Measurements from ENCODE around the gene CYP39A1. TPM values are rescaled to one million over a fixed set of nuclear protein-coding genes. Genes with fewer than 3 reads are reported as not detected.

The CYP39A1 gene
- polyA plus RNA-seq, 2 of the 4 experiments (the other 2 are of a cell fraction), result 0.26 to 0.78 TPM

DNA sequence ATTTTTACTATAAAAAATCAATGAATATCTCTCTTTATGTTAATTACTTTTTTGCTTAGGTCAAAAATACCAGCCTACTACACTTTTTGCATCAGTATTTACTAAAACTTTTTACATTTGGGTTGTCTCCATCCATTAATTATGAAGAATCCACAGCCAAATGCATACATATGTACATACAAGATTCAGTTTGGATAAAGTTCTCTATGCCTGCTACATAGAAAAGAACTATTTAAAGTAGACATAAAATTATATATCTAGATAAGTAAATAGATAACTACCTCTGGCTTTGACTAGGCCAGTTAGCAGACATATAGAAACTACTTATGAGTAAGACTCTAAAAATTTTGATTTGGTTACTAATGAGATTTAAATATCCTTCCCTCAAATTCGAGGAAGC, 47.4 kb upstream of the CYP39A1 start:
- H3K4me2 ChIP-seq, result no peak overlapping the region
- H3K4me1 ChIP-seq, result no peaks in the 10 kb centered on the region
- H3K4me3 ChIP-seq, result no peak overlapping the region
- DNase-seq (ENCODE audit: low read depth in 1 of 2, low spot score in 1 of 2) (no peak), FAIRE-seq (no peak), ATAC-seq (no peak)
- 6% methylated on average over 1 of the region's 1 CpG for WGBS (ENCODE audit: missing lambda C conversion rate)
- no peaks in the 10 kb centered on the region for H3K9me3 ChIP-seq
- TF ChIP-seq, protein P1, sequence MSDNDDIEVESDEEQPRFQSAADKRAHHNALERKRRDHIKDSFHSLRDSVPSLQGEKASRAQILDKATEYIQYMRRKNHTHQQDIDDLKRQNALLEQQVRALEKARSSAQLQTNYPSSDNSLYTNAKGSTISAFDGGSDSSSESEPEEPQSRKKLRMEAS (IDR thresholded peaks at IDR 0.05), result no peak
- TF ChIP-seq, protein P2, sequence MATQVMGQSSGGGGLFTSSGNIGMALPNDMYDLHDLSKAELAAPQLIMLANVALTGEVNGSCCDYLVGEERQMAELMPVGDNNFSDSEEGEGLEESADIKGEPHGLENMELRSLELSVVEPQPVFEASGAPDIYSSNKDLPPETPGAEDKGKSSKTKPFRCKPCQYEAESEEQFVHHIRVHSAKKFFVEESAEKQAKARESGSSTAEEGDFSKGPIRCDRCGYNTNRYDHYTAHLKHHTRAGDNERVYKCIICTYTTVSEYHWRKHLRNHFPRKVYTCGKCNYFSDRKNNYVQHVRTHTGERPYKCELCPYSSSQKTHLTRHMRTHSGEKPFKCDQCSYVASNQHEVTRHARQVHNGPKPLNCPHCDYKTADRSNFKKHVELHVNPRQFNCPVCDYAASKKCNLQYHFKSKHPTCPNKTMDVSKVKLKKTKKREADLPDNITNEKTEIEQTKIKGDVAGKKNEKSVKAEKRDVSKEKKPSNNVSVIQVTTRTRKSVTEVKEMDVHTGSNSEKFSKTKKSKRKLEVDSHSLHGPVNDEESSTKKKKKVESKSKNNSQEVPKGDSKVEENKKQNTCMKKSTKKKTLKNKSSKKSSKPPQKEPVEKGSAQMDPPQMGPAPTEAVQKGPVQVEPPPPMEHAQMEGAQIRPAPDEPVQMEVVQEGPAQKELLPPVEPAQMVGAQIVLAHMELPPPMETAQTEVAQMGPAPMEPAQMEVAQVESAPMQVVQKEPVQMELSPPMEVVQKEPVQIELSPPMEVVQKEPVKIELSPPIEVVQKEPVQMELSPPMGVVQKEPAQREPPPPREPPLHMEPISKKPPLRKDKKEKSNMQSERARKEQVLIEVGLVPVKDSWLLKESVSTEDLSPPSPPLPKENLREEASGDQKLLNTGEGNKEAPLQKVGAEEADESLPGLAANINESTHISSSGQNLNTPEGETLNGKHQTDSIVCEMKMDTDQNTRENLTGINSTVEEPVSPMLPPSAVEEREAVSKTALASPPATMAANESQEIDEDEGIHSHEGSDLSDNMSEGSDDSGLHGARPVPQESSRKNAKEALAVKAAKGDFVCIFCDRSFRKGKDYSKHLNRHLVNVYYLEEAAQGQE (IDR thresholded peaks at IDR 0.05), result no peak
- TF ChIP-seq USF2 (IDR thresholded peaks at IDR 0.05) (no peak), ZSCAN20 (CRISPR knock-in tag; IDR thresholded peaks at IDR 0.05) (no peak), ESRRA (IDR thresholded peaks at IDR 0.05; ENCODE audit: borderline replicate concordance, low read length) (no peak), FOSL2 (IDR thresholded peaks at IDR 0.05) (no peak), FOSL2 (CRISPR knock-in tag; IDR thresholded peaks at IDR 0.05) (no peak), HOXB13 (CRISPR knock-in tag; IDR thresholded peaks at IDR 0.05; ENCODE audit: low read depth) (no peak)
- TF ChIP-seq, protein P3, sequence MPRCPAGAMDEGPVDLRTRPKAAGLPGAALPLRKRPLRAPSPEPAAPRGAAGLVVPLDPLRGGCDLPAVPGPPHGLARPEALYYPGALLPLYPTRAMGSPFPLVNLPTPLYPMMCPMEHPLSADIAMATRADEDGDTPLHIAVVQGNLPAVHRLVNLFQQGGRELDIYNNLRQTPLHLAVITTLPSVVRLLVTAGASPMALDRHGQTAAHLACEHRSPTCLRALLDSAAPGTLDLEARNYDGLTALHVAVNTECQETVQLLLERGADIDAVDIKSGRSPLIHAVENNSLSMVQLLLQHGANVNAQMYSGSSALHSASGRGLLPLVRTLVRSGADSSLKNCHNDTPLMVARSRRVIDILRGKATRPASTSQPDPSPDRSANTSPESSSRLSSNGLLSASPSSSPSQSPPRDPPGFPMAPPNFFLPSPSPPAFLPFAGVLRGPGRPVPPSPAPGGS (IDR thresholded peaks at IDR 0.05), result no peak
- no peak overlapping the region for H3K27ac ChIP-seq
- ChIA-PET POLR2A (no interaction called here), CTCF (no interaction called here)

- Histone ChIP-seq H3K9me3 (no peaks in the 10 kb centered on the region), H3K4me2 (no peak overlapping the region), H3K4me1 (no peaks in the 10 kb centered on the region), H3K4me3 (no peak overlapping the region), H3K27ac (no peak overlapping the region)
- whole genome bisulfite sequencing (ENCODE audit: missing lambda C conversion rate), result 4% methylated on average over 1 of the region's 1 CpG
- ChIA-PET CTCF (no interaction called here), POLR2A (no interaction called here)
- TF ChIP-seq RCOR1 (IDR thresholded peaks at IDR 0.05; ENCODE audit: low read depth, low read length) (no peak), NPAS2 (CRISPR knock-in tag; IDR thresholded peaks at IDR 0.05; ENCODE audit: borderline replicate concordance) (no peak), CBX8 (IDR thresholded peaks at IDR 0.05) (no peak)
- ATAC-seq (no peak), FAIRE-seq (no peak), DNase-seq (ENCODE audit: low read depth in 1 of 2, low spot score in 1 of 2) (no peak)
These were observed 38.4 kb upstream of the CYP39A1 start for GRCh38 chr6:46690911-46691451.

DNA sequence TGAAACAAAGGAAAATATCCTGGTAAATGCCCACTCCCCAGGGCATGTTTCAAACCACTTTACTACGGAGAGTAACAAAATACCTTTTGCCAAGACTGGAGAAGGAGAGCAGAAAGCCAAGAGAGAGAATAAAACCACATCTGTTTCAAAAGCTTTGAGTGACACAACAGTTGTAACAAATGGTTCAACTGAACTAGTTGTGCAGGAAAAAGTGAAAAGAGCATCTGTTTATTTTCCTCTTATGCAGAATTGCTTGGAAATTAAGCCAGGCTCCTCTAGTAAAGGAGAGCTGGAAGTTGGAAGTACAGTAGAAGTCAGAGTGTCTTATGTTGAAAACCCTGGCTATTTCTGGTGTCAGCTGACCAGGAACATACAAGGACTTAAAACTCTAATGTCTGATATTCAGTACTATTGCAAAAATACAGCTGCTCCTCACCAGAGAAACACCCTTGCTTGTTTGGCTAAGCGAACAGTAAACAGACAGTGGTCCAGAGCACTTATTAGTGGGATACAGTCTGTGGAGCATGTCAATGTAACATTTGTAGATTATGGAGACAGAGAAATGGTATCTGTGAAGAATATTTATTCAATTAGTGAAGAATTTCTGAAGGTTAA, 37.6 kb upstream of the CYP39A1 start:
- Histone ChIP-seq H3K9me3 (no peaks in the 10 kb centered on the region), H3K4me3 (no peak overlapping the region), H3K4me2 (no peak overlapping the region), H3K27ac (no peak overlapping the region), H3K4me1 (no peaks in the 10 kb centered on the region)
- CTCF ChIA-PET, result no interaction called here
- no peak for FAIRE-seq
- WGBS (ENCODE audit: missing lambda C conversion rate), result 17% methylated on average over 2 of the region's 2 CpGs
- ATAC-seq, result no peak
- POLR2A ChIA-PET, result no interaction called here
- DNase-seq (ENCODE audit: low read depth in 1 of 2, low spot score in 1 of 2), result no peak
- TF ChIP-seq KDM1A (IDR thresholded peaks at IDR 0.05; ENCODE audit: low read depth) (no peak), ESRRA (IDR thresholded peaks at IDR 0.05; ENCODE audit: borderline replicate concordance, low read length) (no peak), ZC3H11A (IDR thresholded peaks at IDR 0.05) (no peak), JUNB (IDR thresholded peaks at IDR 0.05) (no peak), POLR2AphosphoS2 (conservative IDR thresholded peaks at IDR 0.05; ENCODE audit: low read length) (no peak), CEBPB (IDR thresholded peaks at IDR 0.05) (no peak), EHF (CRISPR knock-in tag; IDR thresholded peaks at IDR 0.05) (no peak), RFX5 (IDR thresholded peaks at IDR 0.05) (no peak), BHLHE40 (IDR thresholded peaks at IDR 0.05; ENCODE audit: low read depth, low read length) (no peak), TP53 (CRISPR knock-in tag; IDR thresholded peaks at IDR 0.05) (no peak)
- TF ChIP-seq, protein P4, sequence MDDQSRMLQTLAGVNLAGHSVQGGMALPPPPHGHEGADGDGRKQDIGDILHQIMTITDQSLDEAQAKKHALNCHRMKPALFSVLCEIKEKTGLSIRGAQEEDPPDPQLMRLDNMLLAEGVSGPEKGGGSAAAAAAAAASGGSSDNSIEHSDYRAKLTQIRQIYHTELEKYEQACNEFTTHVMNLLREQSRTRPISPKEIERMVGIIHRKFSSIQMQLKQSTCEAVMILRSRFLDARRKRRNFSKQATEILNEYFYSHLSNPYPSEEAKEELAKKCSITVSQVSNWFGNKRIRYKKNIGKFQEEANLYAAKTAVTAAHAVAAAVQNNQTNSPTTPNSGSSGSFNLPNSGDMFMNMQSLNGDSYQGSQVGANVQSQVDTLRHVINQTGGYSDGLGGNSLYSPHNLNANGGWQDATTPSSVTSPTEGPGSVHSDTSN (IDR thresholded peaks at IDR 0.05), result no peak
- TF ChIP-seq, protein P5, sequence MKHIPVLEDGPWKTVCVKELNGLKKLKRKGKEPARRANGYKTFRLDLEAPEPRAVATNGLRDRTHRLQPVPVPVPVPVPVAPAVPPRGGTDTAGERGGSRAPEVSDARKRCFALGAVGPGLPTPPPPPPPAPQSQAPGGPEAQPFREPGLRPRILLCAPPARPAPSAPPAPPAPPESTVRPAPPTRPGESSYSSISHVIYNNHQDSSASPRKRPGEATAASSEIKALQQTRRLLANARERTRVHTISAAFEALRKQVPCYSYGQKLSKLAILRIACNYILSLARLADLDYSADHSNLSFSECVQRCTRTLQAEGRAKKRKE (CRISPR knock-in tag; IDR thresholded peaks at IDR 0.05; ENCODE audit: low read depth), result no peak
- TF ChIP-seq, protein P2 (IDR thresholded peaks at IDR 0.05), result no peak

Data from A549 (cell line).